Measurements from ENCODE around the gene OR2M4. TPM values are rescaled to one million over a fixed set of nuclear protein-coding genes. Genes with fewer than 3 reads are reported as not detected.
"Not testable (repeated sequence)": the region's sequence is repeated elsewhere in the genome, so short reads cannot be mapped to it uniquely, and the experiment has no call there.

OR2M4 gene
- total RNA-seq, 2 donors from 2014 or later = not detected

- H3K9me3 ChIP-seq = no peaks in the 10 kb centered on the region
- no peak for DNase-seq (ENCODE audit: low spot score)
- H3K27ac ChIP-seq = no peak overlapping the region
- no peaks in the 10 kb centered on the region for H3K27me3 ChIP-seq
- no peak overlapping the region for H3K4me3 ChIP-seq
- TF ChIP-seq CTCF (IDR thresholded peaks at IDR 0.05) = no peak
- no peaks in the 10 kb centered on the region for H3K36me3 ChIP-seq
- H3K4me1 ChIP-seq = no peaks in the 10 kb centered on the region
Measured at GRCh38 chr1:248215880-248216279, 15.3 kb upstream of the OR2M4 start.

DNA sequence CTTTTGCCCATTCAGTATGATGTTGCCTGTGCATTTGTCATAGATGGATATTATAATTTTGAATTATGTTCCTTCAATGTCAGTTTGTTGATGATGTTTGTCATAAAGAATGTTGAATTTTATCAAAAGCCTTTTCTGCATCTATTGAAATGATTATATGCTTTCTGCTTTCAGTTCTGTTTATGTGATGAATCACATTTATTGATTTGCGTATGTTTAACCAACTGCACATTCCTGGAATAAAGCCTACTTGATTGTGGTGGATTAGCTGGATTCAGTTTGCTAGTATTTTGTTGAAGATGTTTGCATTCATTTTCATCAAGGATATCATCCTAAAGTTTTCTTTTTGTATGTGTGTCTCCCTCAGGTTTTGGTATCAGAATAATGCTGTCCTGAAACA lies 5.7 kb upstream of the OR2M4 start:
- Histone ChIP-seq H3K9me3 (peaks cover 0 to 6% of the 10 kb centered on the region in 2 donors), H3K27ac (no peak overlapping the region), H3K4me3 (no peak overlapping the region), H3K27me3 (no peaks in the 10 kb centered on the region), H3K4me1 (no peaks in the 10 kb centered on the region), H3K36me3 (no peaks in the 10 kb centered on the region)
- DNase-seq (ENCODE audit: low spot score) = no peak
- no peak for TF ChIP-seq CTCF (IDR thresholded peaks at IDR 0.05)

GRCh38 chr1:248229360-248229908 lies 1.8 kb upstream of the OR2M4 start:
- no peak for DNase-seq (ENCODE audit: low spot score)
- Histone ChIP-seq H3K9me3 (peaks cover 0 to 6% of the 10 kb centered on the region in 2 donors), H3K36me3 (no peaks in the 10 kb centered on the region), H3K27ac (no peak overlapping the region), H3K4me3 (no peak overlapping the region), H3K27me3 (no peaks in the 10 kb centered on the region), H3K4me1 (no peaks in the 10 kb centered on the region)
- TF ChIP-seq CTCF (IDR thresholded peaks at IDR 0.05) = no peak

DNA sequence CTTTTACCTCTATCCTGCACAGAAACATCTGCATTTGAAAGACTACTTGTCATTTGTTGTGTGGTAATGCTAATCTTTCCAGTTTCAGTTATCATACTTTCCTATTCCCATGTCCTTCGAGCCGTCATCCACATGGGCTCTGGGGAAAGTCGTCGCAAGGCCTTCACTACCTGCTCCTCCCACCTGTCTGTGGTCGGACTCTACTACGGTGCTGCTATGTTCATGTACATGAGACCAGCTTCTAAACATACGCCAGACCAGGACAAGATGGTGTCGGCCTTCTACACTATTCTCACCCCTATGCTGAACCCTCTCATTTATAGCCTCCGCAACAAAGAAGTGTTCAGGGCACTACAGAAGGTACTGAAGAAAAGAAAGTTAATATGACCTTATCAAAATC lies 8.3 kb downstream of the OR2M4 start:
- no peaks in the 10 kb centered on the region for H3K9me3 ChIP-seq
- DNase-seq (ENCODE audit: low spot score) = no peak
- no peak for TF ChIP-seq CTCF (IDR thresholded peaks at IDR 0.05)

DNA sequence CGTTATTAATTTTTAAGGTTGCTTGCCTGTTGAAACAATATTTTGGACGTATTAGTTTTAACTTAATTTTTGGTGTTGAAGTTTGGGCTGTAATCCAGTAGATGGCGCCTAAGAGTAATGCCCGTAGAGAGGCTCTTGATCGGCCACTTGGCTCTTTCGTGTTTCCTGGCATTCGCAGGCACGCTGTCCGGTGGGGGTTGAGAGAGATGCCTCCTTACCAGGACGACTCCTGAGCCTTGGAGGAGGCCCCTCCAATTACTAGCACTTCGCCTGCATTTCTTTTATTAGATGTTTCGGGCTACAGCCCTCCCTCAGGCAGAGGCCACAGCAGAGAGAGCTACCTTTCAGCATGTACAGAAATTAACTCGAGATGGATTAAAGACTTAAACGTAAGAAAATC lies 12.0 kb downstream of the OR2M4 start:
- TF ChIP-seq CTCF (IDR thresholded peaks at IDR 0.05) = peak in 1 of 2 donors; percentile 53
- H3K9me3 ChIP-seq = no peaks in the 10 kb centered on the region
- H3K27ac ChIP-seq = no peak overlapping the region
- H3K4me3 ChIP-seq = no peak overlapping the region
- no peak for DNase-seq (ENCODE audit: low spot score)
- H3K27me3 ChIP-seq = no peaks in the 10 kb centered on the region
- no peaks in the 10 kb centered on the region for H3K4me1 ChIP-seq
- no peaks in the 10 kb centered on the region for H3K36me3 ChIP-seq

More for the DNA sequence above, 8.3 kb downstream of the OR2M4 start:
- Histone ChIP-seq H3K27me3 (no peaks in the 10 kb centered on the region), H3K4me3 (no peak overlapping the region), H3K4me1 (no peaks in the 10 kb centered on the region), H3K27ac (no peak overlapping the region), H3K36me3 (no peaks in the 10 kb centered on the region)

DNA sequence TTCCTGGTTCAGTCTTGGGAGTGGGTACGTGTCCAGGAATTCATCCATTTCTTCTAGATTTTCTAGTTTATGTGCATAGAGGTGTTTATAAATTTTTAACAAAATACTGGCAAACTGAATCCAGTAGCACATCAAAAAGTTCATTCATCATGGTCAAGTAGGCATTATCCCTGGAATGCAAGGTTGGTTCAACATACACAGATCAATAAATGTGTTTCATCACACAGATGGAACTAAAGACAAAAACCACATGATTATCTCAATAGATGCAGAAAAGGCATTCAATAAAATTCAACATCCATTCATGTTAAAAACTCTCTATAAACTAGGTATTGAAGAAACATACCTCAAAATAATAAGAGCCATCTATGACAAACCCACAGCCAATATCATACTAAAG lies 28.1 kb downstream of the OR2M4 start:
- not testable (repeated sequence) for H3K27ac ChIP-seq; H3K36me3 ChIP-seq; H3K4me1 ChIP-seq; H3K4me3 ChIP-seq; DNase-seq (ENCODE audit: low spot score); H3K9me3 ChIP-seq; H3K27me3 ChIP-seq

Data from right atrium auricular region (tissue), 2 donors.